ENCODE results near the gene ZNF565.

DNA sequence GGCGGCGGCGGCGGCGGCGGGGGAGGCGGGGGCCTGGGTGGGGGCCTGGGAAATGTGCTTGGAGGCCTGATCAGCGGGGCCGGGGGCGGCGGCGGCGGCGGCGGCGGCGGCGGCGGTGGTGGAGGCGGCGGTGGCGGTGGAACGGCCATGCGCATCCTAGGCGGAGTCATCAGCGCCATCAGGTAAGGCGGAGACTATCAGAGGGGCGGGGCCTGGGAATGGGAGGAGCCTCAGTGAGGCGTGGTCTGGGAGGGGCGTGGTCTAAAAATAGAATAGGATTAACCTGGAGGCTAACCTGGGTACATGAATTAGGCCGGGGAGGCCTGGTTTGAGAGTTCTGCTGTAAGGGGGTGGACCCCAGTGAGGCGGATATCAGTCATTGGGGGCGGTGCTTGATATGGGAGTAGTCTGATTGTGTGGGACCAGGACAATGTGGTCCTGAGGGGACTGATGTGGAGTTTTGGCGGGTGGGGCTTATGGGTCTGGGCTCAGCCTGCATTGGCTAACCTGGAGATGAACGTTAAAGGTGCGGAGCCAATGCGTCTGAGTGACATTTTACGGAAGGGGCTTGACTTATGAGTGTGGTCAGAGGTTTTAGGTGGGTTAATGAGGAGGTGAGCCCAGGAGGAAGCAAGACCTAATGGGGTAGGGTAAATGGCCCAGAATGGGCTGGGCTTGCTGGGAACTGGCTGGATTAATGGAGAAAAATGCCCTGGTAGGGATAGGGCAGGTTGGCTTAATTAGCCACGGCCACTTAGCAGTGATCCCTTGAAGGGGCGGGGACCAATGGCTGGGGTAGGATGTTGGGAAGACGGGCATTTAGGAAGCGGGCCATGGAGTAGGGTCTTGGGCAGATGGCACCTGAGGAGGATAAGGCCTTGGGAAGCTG is 73.2 kb downstream of the ZNF565 start:
- TF ChIP-seq, protein P1, sequence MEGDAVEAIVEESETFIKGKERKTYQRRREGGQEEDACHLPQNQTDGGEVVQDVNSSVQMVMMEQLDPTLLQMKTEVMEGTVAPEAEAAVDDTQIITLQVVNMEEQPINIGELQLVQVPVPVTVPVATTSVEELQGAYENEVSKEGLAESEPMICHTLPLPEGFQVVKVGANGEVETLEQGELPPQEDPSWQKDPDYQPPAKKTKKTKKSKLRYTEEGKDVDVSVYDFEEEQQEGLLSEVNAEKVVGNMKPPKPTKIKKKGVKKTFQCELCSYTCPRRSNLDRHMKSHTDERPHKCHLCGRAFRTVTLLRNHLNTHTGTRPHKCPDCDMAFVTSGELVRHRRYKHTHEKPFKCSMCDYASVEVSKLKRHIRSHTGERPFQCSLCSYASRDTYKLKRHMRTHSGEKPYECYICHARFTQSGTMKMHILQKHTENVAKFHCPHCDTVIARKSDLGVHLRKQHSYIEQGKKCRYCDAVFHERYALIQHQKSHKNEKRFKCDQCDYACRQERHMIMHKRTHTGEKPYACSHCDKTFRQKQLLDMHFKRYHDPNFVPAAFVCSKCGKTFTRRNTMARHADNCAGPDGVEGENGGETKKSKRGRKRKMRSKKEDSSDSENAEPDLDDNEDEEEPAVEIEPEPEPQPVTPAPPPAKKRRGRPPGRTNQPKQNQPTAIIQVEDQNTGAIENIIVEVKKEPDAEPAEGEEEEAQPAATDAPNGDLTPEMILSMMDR (IDR thresholded peaks at IDR 0.05): no peak
- TF ChIP-seq POLR2A (IDR thresholded peaks at IDR 0.05): peak; percentile 35 to 75

All from Peyer's patch (tissue), 4 donors.